Hepatocyte (in vitro differentiated cells): ENCODE measurements around the gene PPA1. TPM values are rescaled to one million over a fixed set of nuclear protein-coding genes. Genes with fewer than 3 reads are reported as not detected.

ENCODE experiments used
- DNase-seq: peaks from one replicate; pipeline ENCODE4 v3.0.0-alpha.2; 2016; ENCODE audit warnings: low spot score
- H2AFZ ChIP-seq: fragments of 200-600 bp; sonication (generic); 2 replicates; pipeline ENCODE4 v1.6.0; 2016; ENCODE audit warnings: antibody characterized with exemption, mild to moderate bottlenecking
- H3K27ac ChIP-seq: fragments of 200-600 bp; sonication (generic); 2 replicates; pipeline ENCODE4 v1.5.1; 2016; ENCODE audit warnings: mild to moderate bottlenecking
- H3K27me3 ChIP-seq: fragments of 200-600 bp; sonication (generic); 2 replicates; pipeline ENCODE4 v1.6.1; 2016
- H3K36me3 ChIP-seq: fragments of 200-600 bp; sonication (generic); replicated peaks from 2 replicates; pipeline ENCODE4 v1.5.1; 2016; ENCODE audit warnings: low read depth; ENCODE audit not compliant: insufficient read depth
- H3K4me1 ChIP-seq: fragments of 200-600 bp; sonication (generic); 2 replicates; pipeline ENCODE4 v1.5.1; 2016; ENCODE audit warnings: mild to moderate bottlenecking, moderate library complexity; ENCODE audit not compliant: insufficient read depth
- H3K4me2 ChIP-seq: fragments of 200-600 bp; sonication (generic); 2 replicates; pipeline ENCODE4 v1.6.0; 2016
- H3K4me3 ChIP-seq: fragments of 200-600 bp; sonication (generic); 2 replicates; pipeline ENCODE4 v1.5.1; 2016; ENCODE audit warnings: mild to moderate bottlenecking
- H3K79me2 ChIP-seq: fragments of 200-600 bp; sonication (generic); 2 replicates; pipeline ENCODE4 v1.6.0; 2017; ENCODE audit warnings: mild to moderate bottlenecking
- H3K9me2 ChIP-seq: fragments of 200-600 bp; sonication (generic); replicated peaks from 2 replicates; pipeline ENCODE4 v1.6.0; 2017; ENCODE audit warnings: mild to moderate bottlenecking; ENCODE audit not compliant: insufficient read depth
- H3K9me3 ChIP-seq: fragments of 200-600 bp; sonication (generic); 2 replicates; pipeline ENCODE4 v1.5.1; 2016; ENCODE audit warnings: low read depth, mild to moderate bottlenecking
- H4K20me1 ChIP-seq: fragments of 200-600 bp; sonication (generic); 2 replicates; pipeline ENCODE4 v1.6.0; 2016; ENCODE audit warnings: mild to moderate bottlenecking; ENCODE audit not compliant: insufficient read depth, poor library complexity, severe bottlenecking
- CTCF ChIP-seq: fragments of 200-600 bp; sonication (generic); IDR thresholded peaks from 2 replicates; pipeline ENCODE4 v1.5.1; 2016; ENCODE audit warnings: antibody characterized with exemption, mild to moderate bottlenecking; ENCODE audit not compliant: poor library complexity
- EZH2 ChIP-seq: fragments of 200-600 bp; sonication (generic); IDR thresholded peaks from 2 replicates; pipeline ENCODE4 v1.6.1; 2016; ENCODE audit warnings: antibody characterized with exemption, mild to moderate bottlenecking, borderline replicate concordance
- EZH2phosphoT487 ChIP-seq: fragments of 200-600 bp; sonication (generic); IDR thresholded peaks from one replicate; pipeline ENCODE4 v1.6.1; 2018; ENCODE audit warnings: antibody characterized with exemption, mild to moderate bottlenecking, low read depth, moderate library complexity; ENCODE audit not compliant: unreplicated experiment, severe bottlenecking
- WGBS: methylation state at CpG from one replicate; pipeline ENCODE4 v1.1.6; 2016; ENCODE audit warnings: low lambda C conversion rate; ENCODE audit errors: missing lambda C conversion rate; 5-methylcytosine and 5-hydroxymethylcytosine counted together
- polyA plus RNA-seq: library from polyadenylated mRNA; unstranded; fragments of >200 nt; fragmentation: Nextera tagmentation; extraction: Ambion mirVana; gene quantifications from 2 replicates; pipeline ENCODE4 v1.2.1, GENCODE V29; 2016
- total RNA-seq: library from RNA; depleted of rRNA; stranded (reverse); fragments of >200 nt; gene quantifications from 2 replicates; pipeline ENCODE4 v1.2.3, GENCODE V29; 2014

Gene PPA1
- total and polyA plus RNA-seq, 2 experiments from 2014 or later = 131 to 156 TPM

GRCh38 chr10:70271996-70272924 lies 39.0 kb upstream of the PPA1 start:
- WGBS = 86% methylated on average over 17 of the region's 17 CpGs
- no peaks in the 10 kb centered on the region for H3K79me2 ChIP-seq
- H3K9me3 ChIP-seq = no peaks in the 10 kb centered on the region
- no peaks in the 10 kb centered on the region for H4K20me1 ChIP-seq
- H3K4me2 ChIP-seq = no peak overlapping the region
- no peaks in the 10 kb centered on the region for H3K36me3 ChIP-seq
- no peak overlapping the region for H3K4me3 ChIP-seq
- no peak overlapping the region for H3K27ac ChIP-seq
- H3K27me3 ChIP-seq = no peaks in the 10 kb centered on the region
- TF ChIP-seq CTCF (no peak), EZH2phosphoT487 (no peak), EZH2 (no peak)
- no peaks in the 10 kb centered on the region for H3K4me1 ChIP-seq
- no peak overlapping the region for H2AFZ ChIP-seq
- no peak for DNase-seq
- H3K9me2 ChIP-seq = no peaks in the 10 kb centered on the region

DNA sequence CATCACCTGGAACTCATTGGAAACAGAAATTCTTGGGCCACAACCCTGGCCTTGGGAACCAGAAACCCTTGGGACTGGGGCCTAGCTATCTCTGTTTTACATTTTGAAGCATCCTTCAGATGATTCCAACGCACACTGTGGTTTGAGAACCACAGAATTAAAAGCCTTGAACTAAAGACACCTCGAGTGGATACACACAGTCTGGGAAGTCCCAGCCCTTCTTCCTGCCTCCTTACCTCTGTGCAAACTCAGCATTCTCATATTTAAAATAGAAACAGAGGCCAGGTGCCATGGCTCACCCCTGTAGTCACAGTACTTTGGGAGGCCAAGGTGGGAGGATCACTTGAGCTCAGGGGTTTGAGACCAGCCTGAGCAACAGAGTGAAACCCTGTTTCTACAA lies 37.7 kb upstream of the PPA1 start:
- Histone ChIP-seq H2AFZ (no peak overlapping the region), H3K79me2 (no peaks in the 10 kb centered on the region), H3K27ac (no peak overlapping the region), H3K9me3 (no peaks in the 10 kb centered on the region), H4K20me1 (no peaks in the 10 kb centered on the region), H3K4me3 (no peak overlapping the region), H3K27me3 (no peaks in the 10 kb centered on the region), H3K4me1 (no peaks in the 10 kb centered on the region), H3K9me2 (no peaks in the 10 kb centered on the region), H3K36me3 (no peaks in the 10 kb centered on the region), H3K4me2 (no peak overlapping the region)
- TF ChIP-seq CTCF = no peak
- no peak for TF ChIP-seq EZH2phosphoT487
- TF ChIP-seq EZH2 = no peak
- 93% methylated on average over 2 of the region's 2 CpGs for WGBS
- DNase-seq = no peak

DNA sequence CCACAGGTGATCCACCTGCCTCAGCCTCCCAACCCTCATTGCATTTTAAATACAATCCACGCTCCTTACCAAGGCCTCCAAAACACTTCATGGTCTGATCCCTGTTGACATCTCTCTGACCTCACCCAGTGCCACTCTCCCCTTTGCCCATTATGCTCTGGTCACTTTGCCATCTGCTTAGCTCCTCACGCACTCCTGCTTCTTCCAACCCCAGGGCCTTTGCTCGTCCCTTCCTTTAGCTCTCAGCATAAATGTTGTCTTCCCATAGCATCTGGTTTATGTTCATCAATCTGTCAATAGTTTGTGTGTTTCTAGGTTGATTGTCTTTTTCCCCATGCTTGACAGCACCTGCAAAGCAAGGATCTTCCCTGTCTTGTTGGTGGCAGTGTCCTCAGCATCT lies 36.5 kb upstream of the PPA1 start:
- H3K27ac ChIP-seq = no peak overlapping the region
- H3K9me3 ChIP-seq = no peaks in the 10 kb centered on the region
- DNase-seq = no peak
- no peak overlapping the region for H3K4me3 ChIP-seq
- H3K79me2 ChIP-seq = no peaks in the 10 kb centered on the region
- no peaks in the 10 kb centered on the region for H3K4me1 ChIP-seq
- no peak for TF ChIP-seq EZH2phosphoT487
- TF ChIP-seq EZH2 = no peak
- no peak for TF ChIP-seq CTCF
- no peaks in the 10 kb centered on the region for H4K20me1 ChIP-seq
- no peaks in the 10 kb centered on the region for H3K36me3 ChIP-seq
- H3K27me3 ChIP-seq = no peaks in the 10 kb centered on the region
- no peak overlapping the region for H3K4me2 ChIP-seq
- no peaks in the 10 kb centered on the region for H3K9me2 ChIP-seq
- no peak overlapping the region for H2AFZ ChIP-seq
- WGBS = 96% methylated on average over 3 of the region's 3 CpGs
